Pulmonary artery endothelial cell (primary cell): ENCODE measurements around the gene APMAP. TPM values are rescaled to one million over a fixed set of nuclear protein-coding genes. Genes with fewer than 3 reads are reported as not detected.

ENCODE experiments used
- DNase-seq: peaks from one replicate; pipeline ENCODE4 v3.0.0-alpha.2; 2011; ENCODE audit warnings: low read depth, low spot score
- total RNA-seq: library from RNA; depleted of rRNA; stranded (reverse); fragments of >200 nt; gene quantifications from 2 replicates; pipeline ENCODE4 v1.2.3, GENCODE V29; 2014

Gene APMAP
- total RNA-seq, 1 donor from 2014 or later, result 134 TPM

DNA sequence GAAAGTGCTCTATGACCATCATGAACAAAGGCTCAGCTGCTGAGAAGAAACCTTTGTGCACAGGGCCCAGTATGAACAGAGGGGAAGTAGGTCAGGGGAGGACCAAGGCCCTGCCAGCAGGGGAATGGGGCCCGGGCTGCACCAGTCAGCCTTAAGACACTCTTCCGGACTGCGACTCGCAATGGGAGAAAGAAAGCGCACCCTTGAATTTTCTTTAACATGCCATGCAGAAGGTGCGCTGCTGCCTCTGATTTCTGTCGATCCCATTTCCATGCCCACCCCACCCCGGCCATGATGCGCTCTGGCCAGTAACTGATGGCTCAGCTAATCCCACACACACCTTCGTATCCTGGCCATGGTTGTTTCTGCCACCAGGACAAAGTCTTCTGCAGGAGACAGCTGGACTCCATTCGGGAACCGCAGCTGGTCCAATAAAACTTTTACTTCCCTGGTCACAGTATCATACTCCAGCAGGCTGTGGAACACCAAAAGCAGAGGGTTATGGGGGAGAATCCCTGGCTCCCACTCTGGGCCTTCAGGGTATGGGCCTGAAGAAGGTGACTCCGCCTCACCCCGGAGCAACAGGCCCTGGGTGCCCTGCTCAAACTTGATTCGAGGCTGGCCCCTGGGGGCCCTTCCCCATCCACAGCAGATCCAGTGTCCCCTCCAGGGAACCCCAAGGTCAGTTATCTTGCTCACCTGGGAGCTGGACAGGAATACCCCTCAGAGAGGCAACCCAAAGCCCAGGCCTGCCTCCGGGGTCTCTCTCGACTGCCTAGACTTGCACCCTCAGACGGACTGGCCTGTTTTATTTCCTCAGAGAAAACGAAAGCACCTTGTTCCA lies 23.1 kb downstream of the APMAP start:
- no peak for DNase-seq

- no peak for DNase-seq
Observed at GRCh38 chr20:24968278-24968800, 24.2 kb downstream of the APMAP start.

DNA sequence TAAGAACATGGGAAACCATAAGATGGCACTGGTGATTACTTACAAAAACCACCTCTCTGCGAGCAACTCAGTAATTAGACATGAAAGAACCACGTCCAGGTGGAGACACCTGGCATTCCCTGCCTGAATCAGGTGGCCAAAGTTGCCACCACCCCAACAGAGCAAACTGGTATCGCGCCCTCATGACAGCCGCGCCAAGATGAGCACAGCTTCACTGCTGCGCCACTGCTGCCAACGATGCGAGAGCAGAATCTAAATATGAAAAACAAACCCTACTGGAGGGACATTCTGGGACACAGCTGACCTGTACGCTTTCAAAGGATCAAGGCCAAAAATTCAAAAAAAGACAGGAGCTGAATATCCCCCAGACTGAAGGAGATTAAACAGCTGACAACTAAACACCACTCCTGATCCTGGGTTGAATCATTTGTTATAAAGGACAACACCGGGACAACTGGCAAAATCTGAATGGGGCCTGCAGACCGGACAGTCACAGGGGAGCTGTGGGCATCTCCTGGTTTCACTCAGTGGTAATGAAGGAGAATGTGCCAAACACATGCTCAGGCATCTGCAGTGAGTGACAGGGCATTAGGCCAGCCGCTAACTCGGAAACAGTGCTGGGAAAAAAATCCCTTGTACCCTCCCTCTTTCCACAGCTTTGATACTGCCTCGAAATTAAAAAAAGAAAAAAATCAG lies 26.1 kb downstream of the APMAP start:
- DNase-seq, result no peak

- no peak for DNase-seq
Observed at GRCh38 chr20:24965065-24965919, 27.3 kb downstream of the APMAP start.

- no peak for DNase-seq
Observed at GRCh38 chr20:24964506-24964840, 28.1 kb downstream of the APMAP start.

DNA sequence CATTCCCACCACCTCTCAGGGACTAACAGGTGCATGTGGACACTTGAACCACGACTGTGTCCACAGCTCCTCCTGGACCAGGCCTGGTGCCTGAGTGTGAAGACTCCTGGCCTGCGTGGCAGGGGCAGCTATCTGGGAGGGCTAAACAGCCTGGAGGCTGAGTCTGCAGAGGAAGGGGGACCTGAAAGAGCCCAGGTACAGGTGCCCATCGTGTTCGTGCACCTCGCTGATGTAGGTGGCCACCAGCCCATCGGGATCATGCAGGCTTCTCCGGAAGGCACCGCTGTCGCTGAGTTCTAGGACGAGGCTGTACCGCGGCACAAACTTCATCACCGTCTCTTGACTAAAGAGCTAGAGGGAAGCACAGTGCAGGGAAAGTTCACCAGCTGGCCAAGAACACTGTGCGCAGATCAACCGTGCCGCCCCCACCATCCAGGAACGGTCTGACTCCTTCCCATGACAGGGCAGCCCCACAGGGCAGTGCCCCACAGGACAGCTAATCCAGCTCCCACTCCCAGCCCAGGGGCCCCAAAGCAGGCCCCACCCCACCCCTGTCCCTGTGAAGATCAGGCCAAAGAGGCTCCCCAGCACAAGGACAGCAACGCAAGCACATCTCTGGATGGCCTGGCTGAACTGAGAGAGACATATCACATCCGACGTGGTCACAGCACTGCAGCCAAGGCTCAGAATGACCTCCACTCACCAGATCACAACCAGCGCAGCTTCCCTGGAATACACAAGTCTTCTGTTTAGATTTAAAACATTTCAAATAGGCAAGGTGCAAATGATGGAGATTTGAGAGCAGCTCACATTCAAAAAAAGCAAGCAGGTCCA lies 28.7 kb downstream of the APMAP start:
- DNase-seq, result no peak

DNA sequence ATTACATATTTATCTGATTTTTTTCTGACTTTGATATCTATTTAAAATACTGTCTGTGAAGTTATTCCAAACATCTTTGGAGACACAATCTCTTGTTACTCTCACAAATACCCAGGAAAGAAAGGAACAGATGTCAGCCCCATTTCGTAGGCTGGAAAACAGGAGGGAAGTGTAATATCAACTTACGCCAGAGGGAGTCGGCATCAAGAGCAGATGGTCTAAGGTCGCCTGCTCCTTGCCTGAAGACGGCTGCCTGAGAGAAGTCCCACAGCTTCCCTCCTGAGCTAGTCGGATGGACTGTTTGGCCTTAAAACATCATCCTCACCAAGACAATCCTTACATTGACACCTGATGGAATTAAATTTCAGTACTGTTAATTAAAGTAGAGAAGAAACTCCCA lies 30.0 kb downstream of the APMAP start:
- no peak for DNase-seq

DNA sequence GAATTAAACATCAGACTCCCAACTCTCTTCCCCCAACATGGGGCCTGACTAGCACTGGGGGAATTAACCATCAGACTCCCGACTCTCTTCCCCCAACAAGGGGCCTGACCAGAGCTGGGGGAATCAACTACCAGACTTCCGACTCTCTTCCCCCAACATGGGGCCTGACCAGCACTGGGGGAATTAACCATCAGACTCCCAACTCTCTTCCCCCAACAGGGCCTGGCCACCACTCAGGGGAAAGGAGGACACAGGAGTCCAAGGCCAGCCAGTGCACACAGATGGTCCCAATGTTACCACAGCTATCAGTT lies 30.4 kb downstream of the APMAP start:
- DNase-seq, result no peak

GRCh38 chr20:24961384-24962181 lies 31.0 kb downstream of the APMAP start:
- DNase-seq, result no peak

- DNase-seq, result no peak
Observed at GRCh38 chr20:24960861-24961260, 31.7 kb downstream of the APMAP start.

DNA sequence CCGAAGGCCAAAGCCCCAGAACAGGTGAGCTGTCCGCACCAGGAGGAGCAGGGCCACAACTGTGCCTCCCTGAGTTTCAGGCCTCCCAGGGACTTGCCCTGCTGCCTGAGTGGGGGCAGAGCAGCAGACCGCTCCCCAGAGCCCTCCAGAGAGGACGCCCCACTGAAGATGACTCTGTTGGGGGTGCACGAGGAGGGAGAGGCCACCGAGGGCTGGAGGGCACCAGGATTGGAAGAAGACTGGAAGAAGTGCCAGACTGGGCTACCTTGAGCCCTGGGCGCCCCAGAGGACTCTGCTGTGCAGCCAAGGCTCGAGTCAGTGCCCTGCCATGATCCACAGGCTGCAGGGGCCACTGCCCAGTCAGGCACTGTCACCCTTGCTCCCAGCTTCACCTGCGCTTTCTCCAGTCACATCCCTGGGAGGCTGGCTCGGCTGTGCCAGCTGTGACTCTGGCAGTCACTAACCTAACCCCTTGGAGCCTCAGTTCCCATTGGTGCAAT lies 32.2 kb downstream of the APMAP start:
- no peak for DNase-seq

DNA sequence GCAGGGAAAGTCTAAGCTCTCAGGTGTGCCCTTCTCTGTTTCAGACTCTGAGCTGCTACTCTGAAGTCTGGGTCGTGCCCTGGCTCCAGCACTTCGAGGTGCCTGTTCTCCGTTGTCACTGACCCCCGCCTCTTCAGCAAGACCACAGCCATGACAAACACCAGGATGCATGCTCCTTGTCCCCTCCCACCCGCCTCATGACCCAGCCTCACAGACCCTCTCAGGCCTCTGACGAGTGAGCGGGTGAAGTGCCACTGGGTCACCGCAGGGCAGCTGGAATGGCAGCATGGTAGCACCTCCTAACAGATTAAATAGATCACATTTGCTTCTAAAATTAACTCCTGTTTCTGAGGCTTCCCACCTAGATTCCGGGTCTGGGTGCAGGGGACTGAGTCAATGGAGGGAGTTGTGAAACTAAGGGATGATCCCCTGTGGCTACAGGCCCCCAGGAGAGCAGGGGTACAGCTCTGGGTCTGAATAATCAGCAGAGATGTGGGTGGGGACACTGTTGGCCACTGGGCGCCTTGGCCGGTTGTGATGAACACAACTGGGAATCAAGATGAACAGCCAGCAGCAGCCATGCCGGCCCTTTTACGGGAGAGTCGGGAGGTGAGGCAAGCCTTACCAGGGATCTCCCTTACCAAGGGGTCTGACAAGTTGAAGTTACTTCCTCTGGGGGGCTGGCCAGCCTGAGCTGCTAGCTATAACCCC lies 32.8 kb downstream of the APMAP start:
- no peak for DNase-seq

DNA sequence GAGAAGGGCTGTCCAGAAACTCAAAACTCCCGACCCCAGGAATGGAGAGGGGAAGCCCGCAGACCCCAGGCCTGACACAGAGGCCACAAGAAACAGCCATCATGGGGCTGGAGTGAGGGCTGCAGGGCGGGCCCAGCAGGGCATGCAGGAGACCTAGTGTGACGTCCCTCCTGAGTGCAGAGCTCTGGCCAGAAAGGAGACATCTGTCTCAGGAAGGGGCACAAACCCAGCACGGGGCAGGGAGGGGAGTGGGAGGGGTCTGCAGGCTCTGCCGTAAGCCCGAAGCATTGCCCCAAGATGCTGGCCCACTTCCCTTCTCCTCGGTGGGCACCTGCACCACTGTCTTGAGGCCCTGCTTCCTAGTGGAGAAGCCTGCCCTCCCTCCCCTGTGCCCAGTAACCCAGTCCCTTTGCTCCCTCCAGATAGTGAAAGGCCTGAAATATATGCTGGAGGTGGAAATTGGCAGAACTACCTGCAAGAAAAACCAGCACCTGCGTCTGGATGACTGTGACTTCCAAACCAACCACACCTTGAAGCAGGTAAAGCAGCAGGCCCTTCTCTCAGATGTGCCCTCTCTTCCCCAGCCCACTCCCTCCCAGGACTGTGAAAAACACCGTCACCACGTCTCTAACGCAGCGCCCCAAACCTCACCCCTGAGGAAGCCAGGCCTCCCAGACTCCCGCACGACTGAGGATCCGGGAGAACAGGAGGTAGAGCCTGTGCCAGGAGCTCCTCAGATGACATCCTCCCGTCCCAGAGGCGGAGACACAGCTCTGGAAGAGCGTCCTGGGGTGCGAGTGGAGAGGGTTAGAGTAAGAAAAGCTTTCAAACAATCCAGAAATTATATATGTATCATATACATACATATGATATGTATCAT lies 33.8 kb downstream of the APMAP start:
- DNase-seq, result no peak

GRCh38 chr20:24957326-24958016 lies 35.1 kb downstream of the APMAP start:
- DNase-seq, result no peak

GRCh38 chr20:24956001-24956841 lies 36.3 kb downstream of the APMAP start:
- DNase-seq, result no peak

DNA sequence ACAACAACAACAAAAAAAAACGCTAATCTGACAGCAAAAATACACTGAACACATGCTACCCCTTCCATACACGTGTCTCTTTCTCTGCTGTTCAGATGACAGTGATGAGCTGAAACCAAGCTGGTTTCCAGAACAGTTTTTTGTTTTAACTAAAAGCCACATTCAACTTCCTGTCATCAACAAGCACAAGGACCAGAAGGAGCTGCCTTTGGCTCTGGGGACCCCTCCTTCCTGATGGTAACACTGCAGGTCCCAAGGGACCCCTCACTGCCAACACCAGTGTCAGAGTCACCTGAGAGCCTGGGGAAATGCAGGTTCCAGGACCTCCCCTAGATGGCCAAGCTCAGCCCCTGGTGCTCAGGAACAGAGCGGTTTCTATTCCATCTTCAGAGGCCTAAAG lies 37.5 kb downstream of the APMAP start:
- DNase-seq, result no peak

GRCh38 chr20:24954566-24954965 lies 38.0 kb downstream of the APMAP start:
- no peak for DNase-seq
